H1 (cell line): ENCODE measurements around the gene ZCCHC10. TPM values are rescaled to one million over a fixed set of nuclear protein-coding genes. Genes with fewer than 3 reads are reported as not detected.
A peak's percentile ranks its signal among the peaks of the same experiment; 100 is the strongest.

ENCODE experiments used
- CBX8 ChIP-seq: fragments of 300-800, 300-1000 bp; sonication (generic); IDR thresholded peaks from 2 replicates; pipeline ENCODE4 v1.7.1; 2016; ENCODE audit warnings: low read depth, low read length, borderline replicate concordance
- CTBP2 ChIP-seq: IDR thresholded peaks from 2 replicates; pipeline ENCODE4 v1.7.0; 2011; ENCODE audit warnings: borderline replicate concordance, mild to moderate bottlenecking, moderate library complexity, mixed read lengths, low read length; ENCODE audit not compliant: insufficient read depth, insufficient read length
- CTCF ChIP-seq, 3 experiments: IDR thresholded peaks; 1 replicate in 2 of 3; 2 replicates in 1 of 3; pipeline versions ENCODE4 v1.5.1 to v1.6.1; 2011; ENCODE audit warnings: low read length in 3 of 3, mild to moderate bottlenecking in 3 of 3, inconsistent platforms in 2 of 3, low read depth in 1 of 3, moderate library complexity in 1 of 3; ENCODE audit not compliant: insufficient read depth in 1 of 3; ENCODE audit errors: control extremely low read depth in 1 of 3
- EGR1 ChIP-seq: IDR thresholded peaks from 2 replicates; pipeline ENCODE4 v1.6.1; 2011; ENCODE audit warnings: low read depth, low read length, borderline replicate concordance
- GABPA ChIP-seq: IDR thresholded peaks from 2 replicates; pipeline ENCODE4 v1.6.1; 2011; ENCODE audit warnings: mild to moderate bottlenecking, low read length, moderate library complexity, borderline replicate concordance; ENCODE audit not compliant: insufficient read depth
- HDAC6 ChIP-seq: IDR thresholded peaks from one replicate; pipeline ENCODE4 v1.7.1; 2012; ENCODE audit warnings: low read depth, mild to moderate bottlenecking, inconsistent platforms, low read length, moderate library complexity
- JUN ChIP-seq: IDR thresholded peaks from 2 replicates; pipeline ENCODE4 v1.6.1; 2011; ENCODE audit warnings: low read depth, mild to moderate bottlenecking, improper control_type of control experiment, low read length
- KDM5A ChIP-seq: fragments of 200-600 bp; IDR thresholded peaks from 2 replicates; pipeline ENCODE4 v1.7.1; 2012; ENCODE audit warnings: mild to moderate bottlenecking, low read length, inconsistent platforms, mixed read lengths
- NRF1 ChIP-seq: IDR thresholded peaks from 2 replicates; pipeline ENCODE4 v1.6.1; 2011; ENCODE audit warnings: mild to moderate bottlenecking, low read depth, low read length, improper control_type of control experiment
- RAD21 ChIP-seq, 2 experiments: IDR thresholded peaks in 1 of 2; conservative IDR thresholded peaks in 1 of 2; 2 replicates each; pipeline ENCODE4 v1.6.1; 2011; ENCODE audit warnings: low read depth in 2 of 2, low read length in 2 of 2, improper control_type of control experiment in 1 of 2, inconsistent platforms in 1 of 2, mild to moderate bottlenecking in 1 of 2, moderate library complexity in 1 of 2
- RNF2 ChIP-seq: fragments of 200-900, 300-1000 bp; sonication (generic); IDR thresholded peaks from 2 replicates; pipeline ENCODE4 v1.7.1; 2016; ENCODE audit warnings: borderline replicate concordance, low read depth, mild to moderate bottlenecking, antibody characterized with exemption, low read length; ENCODE audit not compliant: poor library complexity, severe bottlenecking; ENCODE audit errors: missing control alignments
- SAP30 ChIP-seq: fragments of 300-600 bp; sonication (generic); IDR thresholded peaks from 2 replicates; pipeline ENCODE4 v1.7.1; 2012; ENCODE audit warnings: low read length, moderate library complexity, mild to moderate bottlenecking, inconsistent platforms; ENCODE audit not compliant: insufficient read depth, insufficient replicate concordance
- SIN3A ChIP-seq, 2 experiments: IDR thresholded peaks in 1 of 2; conservative IDR thresholded peaks in 1 of 2; 2 replicates each; pipeline ENCODE4 v1.6.1; 2011 to 2012; ENCODE audit warnings: low read length in 2 of 2, improper control_type of control experiment in 1 of 2, low read depth in 1 of 2, mild to moderate bottlenecking in 1 of 2
- SIRT6 ChIP-seq: IDR thresholded peaks from one replicate; pipeline ENCODE4 v1.7.1; 2012; ENCODE audit warnings: low read length, inconsistent platforms
- SP4 ChIP-seq: IDR thresholded peaks from 2 replicates; pipeline ENCODE4 v1.6.1; 2012; ENCODE audit warnings: low read length, inconsistent platforms
- TAF7 ChIP-seq: optimal IDR thresholded peaks from 2 replicates; pipeline ENCODE3; 2011; ENCODE audit warnings: low read depth, mild to moderate bottlenecking, inconsistent platforms, low read length, moderate library complexity, borderline replicate concordance
- TCF12 ChIP-seq: IDR thresholded peaks from 2 replicates; pipeline ENCODE4 v1.6.1; 2011; ENCODE audit warnings: low read depth, mild to moderate bottlenecking, low read length
- USF2 ChIP-seq: IDR thresholded peaks from 2 replicates; pipeline ENCODE4 v1.6.1; 2011; ENCODE audit warnings: low read length, improper control_type of control experiment
- polyA plus RNA-seq, 7 experiments: library from polyadenylated mRNA; depleted of rRNA in 3 of 7; stranded (reverse) in 5 of 7; unstranded in 2 of 7; fragments of >200 nt in 5 of 7; fragments of 200-250 nt in 2 of 7; gene quantifications; 1 replicate in 5 of 7; 2 replicates in 1 of 7; 4 replicates in 1 of 7; pipeline versions ENCODE4 v1.2.1 to v1.2.3, GENCODE V29; 2011 to 2013; ENCODE audit warnings: missing spikeins in 2 of 7, mixed read lengths in 2 of 7
- total RNA-seq: library from RNA; stranded (reverse); fragmentation: NEBNext Ultra II Directional; extraction: Animal tissue kit (Norgen Biotek cat#: 25700); gene quantifications from 2 replicates; pipeline ENCODE4 v1.2.1, GENCODE V29; 2021

Gene ZCCHC10
- total and polyA plus RNA-seq, 2 of the 8 experiments (the other 6 are each of a cell fraction or from before 2014, with no cell fraction given): 22.4 to 32.9 TPM

GRCh38 chr5:132963171-132964104, 62.9 kb downstream of the ZCCHC10 start, which contains the start of gene AFF4 (continued):
- TF ChIP-seq RAD21 (IDR thresholded peaks at IDR 0.05 in 1 of 2, conservative IDR thresholded peaks at IDR 0.05 in 1 of 2; ENCODE audit: low read depth in 2 of 2, low read length in 2 of 2) (no peak), HDAC6 (no peak), SIN3A (conservative IDR thresholded peaks at IDR 0.05 in 1 of 2, IDR thresholded peaks at IDR 0.05 in 1 of 2; ENCODE audit: low read depth in 1 of 2, low read length in 2 of 2) (peak; percentile 67 to 88), EGR1 (peak; percentile 78), CTBP2 (no peak), USF2 (peak; percentile 99), SIRT6 (no peak), CBX8 (no peak), SP4 (peak; percentile 90; the same call in 1 of the 2 replicates), TCF12 (no peak), TAF7 (peak; percentile 78), CTCF (IDR thresholded peaks at IDR 0.05; ENCODE audit: control extremely low read depth in 1 of 3, insufficient read depth in 1 of 3, low read depth in 1 of 3, low read length in 3 of 3) (no peak), KDM5A (no peak), RNF2 (no peak), SAP30 (no peak), JUN (no peak), NRF1 (no peak), GABPA (no peak)
- TF ChIP-seq, all 59 proteins: peak for 21
